ENCODE data around the gene SAMD8. TPM values are rescaled to one million over a fixed set of nuclear protein-coding genes. Genes with fewer than 3 reads are reported as not detected.

The SAMD8 gene
- total and polyA plus RNA-seq, 2 donors (not counting 3 experiments of a cell fraction or from before 2014, with no cell fraction given), result 19.6 to 22.8 TPM

DNA sequence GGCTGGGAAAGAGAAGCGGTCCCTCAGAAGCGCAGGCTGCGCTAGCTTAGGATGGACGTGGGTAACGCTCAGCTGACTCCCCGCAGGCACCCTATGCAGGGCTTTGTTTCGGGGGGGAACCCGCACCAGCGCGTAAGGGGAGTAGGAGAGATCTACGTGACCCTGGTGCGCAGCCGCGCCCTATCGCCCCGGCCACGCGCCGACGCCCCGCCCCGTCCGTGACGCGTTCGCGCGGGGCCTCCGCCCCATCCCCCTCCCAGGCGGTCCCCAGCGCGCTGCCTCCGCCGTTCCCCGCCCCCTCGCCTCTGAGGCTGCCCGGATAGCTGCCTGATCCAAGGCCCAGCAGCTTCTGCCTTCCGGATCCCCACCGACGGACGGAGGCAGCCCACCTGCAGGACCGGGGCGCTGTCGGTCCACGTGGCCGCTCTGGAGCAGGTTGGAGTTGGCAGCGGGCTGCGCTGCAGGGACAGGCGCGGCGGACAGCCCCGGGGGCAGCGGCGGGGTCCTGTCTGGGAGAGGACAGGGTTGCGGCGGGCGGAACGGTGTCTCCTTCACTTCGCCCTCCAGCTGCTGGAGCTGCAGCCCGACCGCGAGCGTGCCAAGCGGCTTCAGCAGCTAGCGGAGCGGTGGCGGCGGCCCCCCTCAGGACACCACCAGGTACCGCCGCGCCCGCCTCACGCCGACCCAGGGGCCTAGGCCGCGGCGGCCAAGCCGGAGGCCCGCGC lies 99.0 kb downstream of the SAMD8 start, which contains the start of gene VDAC2:
VDAC2 (plus strand) TSS at position 515 of the 725 bp plus-strand sequence. CDS start 363 bp downstream, outside the sequence.
- Histone ChIP-seq H3K4me2 (ENCODE audit: insufficient read depth, low read length) (peak within 1 kb of the TSS; percentile 99), H3K9me1 (replicated peaks; ENCODE audit: control insufficient read depth, extremely low read depth, insufficient read depth, low read length) (no peaks in the 10 kb centered on the region), H3K9me3 (replicated peaks; ENCODE audit: control insufficient read depth, insufficient read depth, low read length) (no peaks in the 10 kb centered on the region), H3K36me3 (ENCODE audit: control insufficient read depth in 2 of 2, extremely low read depth in 1 of 2, insufficient read depth in 2 of 2, low read length in 2 of 2) (peaks cover 6 to 20% of the 10 kb centered on the region in 2 experiments), H3K4me1 (ENCODE audit: control insufficient read depth, extremely low read depth, insufficient read depth, low read length) (peaks cover 21% of the 10 kb centered on the region), H3K9ac (replicated peaks; ENCODE audit: extremely low read depth, insufficient read depth, low read length) (peak within 1 kb of the TSS; percentile 100), H3K79me2 (ENCODE audit: control insufficient read depth, insufficient read depth, low read length) (peaks cover 44% of the 10 kb centered on the region), H2AFZ (ENCODE audit: low read depth, low read length) (peak within 1 kb of the TSS; percentile 92), H3K27ac (ENCODE audit: insufficient read depth, low read depth, low read length) (peak within 1 kb of the TSS; percentile 94), H4K20me1 (replicated peaks; ENCODE audit: control insufficient read depth, extremely low read depth, insufficient read depth, low read length) (peaks cover 3% of the 10 kb centered on the region), H3K4me3 (replicated peaks in 1 of 3; ENCODE audit: insufficient read depth in 1 of 3, low read depth in 1 of 3, low read length in 3 of 3) (peak within 1 kb of the TSS; percentile 63 to 99 (median 96)), H3K27me3 (ENCODE audit: control insufficient read depth in 2 of 2, insufficient read depth in 2 of 2, low read length in 2 of 2) (no peaks in the 10 kb centered on the region)
- ChIA-PET POLR2A (interaction anchor here (0.6 to 2.6 kb wide), 4 partner anchors 15 to 31 kb away, joined by 4 to 23 read pairs (median 10); no protein-coding TSS in a partner anchor), CTCF (interaction anchor here (1.0 to 4.2 kb wide), 10 partner anchors 9 to 966 kb away, joined by 3 to 30 read pairs (median 8); partner anchors contain the start of gene COMTD1)
- DNase-seq (ENCODE audit: low read depth, low spot score) (peak; percentile 90), FAIRE-seq (peak; percentile 90)
- dilution Hi-C loops (cut with MboI; ENCODE audit: extremely low pct_ligation_motif_present, low sequenced_read_pairs) (no loop called here), intact Hi-C loops (cut with micrococcal nuclease) (loop anchor here (1.0 to 2.0 kb wide), 4 partner anchors 15 to 99 kb away; partner anchors contain the start of gene SAMD8)
- BruUV-seq (replicated peaks), result no TSS peak
- TF ChIP-seq POLR2AphosphoS5 (IDR thresholded peaks at IDR 0.05; ENCODE audit: insufficient read depth, low read depth, low read length), result peak; percentile 74
- peak; percentile 77 for TF ChIP-seq MYC (IDR thresholded peaks at IDR 0.05; ENCODE audit: low read depth, low read length)
- TF ChIP-seq EZH2 (IDR thresholded peaks at IDR 0.05; ENCODE audit: borderline replicate concordance, low read depth, low read length, severe bottlenecking), result no peak
- no peak for TF ChIP-seq JUN (IDR thresholded peaks at IDR 0.05; ENCODE audit: borderline replicate concordance, insufficient read depth, insufficient read length, low read depth)
- TF ChIP-seq, protein P1, sequence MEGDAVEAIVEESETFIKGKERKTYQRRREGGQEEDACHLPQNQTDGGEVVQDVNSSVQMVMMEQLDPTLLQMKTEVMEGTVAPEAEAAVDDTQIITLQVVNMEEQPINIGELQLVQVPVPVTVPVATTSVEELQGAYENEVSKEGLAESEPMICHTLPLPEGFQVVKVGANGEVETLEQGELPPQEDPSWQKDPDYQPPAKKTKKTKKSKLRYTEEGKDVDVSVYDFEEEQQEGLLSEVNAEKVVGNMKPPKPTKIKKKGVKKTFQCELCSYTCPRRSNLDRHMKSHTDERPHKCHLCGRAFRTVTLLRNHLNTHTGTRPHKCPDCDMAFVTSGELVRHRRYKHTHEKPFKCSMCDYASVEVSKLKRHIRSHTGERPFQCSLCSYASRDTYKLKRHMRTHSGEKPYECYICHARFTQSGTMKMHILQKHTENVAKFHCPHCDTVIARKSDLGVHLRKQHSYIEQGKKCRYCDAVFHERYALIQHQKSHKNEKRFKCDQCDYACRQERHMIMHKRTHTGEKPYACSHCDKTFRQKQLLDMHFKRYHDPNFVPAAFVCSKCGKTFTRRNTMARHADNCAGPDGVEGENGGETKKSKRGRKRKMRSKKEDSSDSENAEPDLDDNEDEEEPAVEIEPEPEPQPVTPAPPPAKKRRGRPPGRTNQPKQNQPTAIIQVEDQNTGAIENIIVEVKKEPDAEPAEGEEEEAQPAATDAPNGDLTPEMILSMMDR (IDR thresholded peaks at IDR 0.05; ENCODE audit: extremely low read depth in 1 of 2, insufficient read depth in 1 of 2, low read depth in 1 of 2, low read length in 2 of 2), result no peak
- TF ChIP-seq POLR2A (IDR thresholded peaks at IDR 0.05; ENCODE audit: low read depth, low read length), result peak; percentile 91
- TF ChIP-seq, protein P2, sequence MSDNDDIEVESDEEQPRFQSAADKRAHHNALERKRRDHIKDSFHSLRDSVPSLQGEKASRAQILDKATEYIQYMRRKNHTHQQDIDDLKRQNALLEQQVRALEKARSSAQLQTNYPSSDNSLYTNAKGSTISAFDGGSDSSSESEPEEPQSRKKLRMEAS (IDR thresholded peaks at IDR 0.05; ENCODE audit: insufficient read depth, insufficient read length), result peak; percentile 77
